Rectal smooth muscle tissue (tissue), 1 donor: Measurements from ENCODE around the gene NKD2.

Experiments
- H3K27ac ChIP-seq: one replicate; pipeline ENCODE4 v1.7.0; 2013; ENCODE audit warnings: low read depth, low read length, inconsistent platforms
- H3K27me3 ChIP-seq: one replicate; pipeline ENCODE4 v1.7.0; 2013; ENCODE audit warnings: low read length; ENCODE audit not compliant: control insufficient read depth, insufficient read depth
- H3K36me3 ChIP-seq: one replicate; pipeline ENCODE4 v1.7.0; 2013; ENCODE audit warnings: low read length; ENCODE audit not compliant: control insufficient read depth, insufficient read depth
- H3K4me1 ChIP-seq: one replicate; pipeline ENCODE4 v1.7.0; 2013; ENCODE audit warnings: low read length; ENCODE audit not compliant: control insufficient read depth, insufficient read depth
- H3K4me3 ChIP-seq: one replicate; pipeline ENCODE4 v1.7.0; 2013; ENCODE audit warnings: low read length
- H3K9ac ChIP-seq: one replicate; pipeline ENCODE4 v1.7.0; 2013; ENCODE audit warnings: low read length

Gene NKD2

GRCh38 chr5:1065891-1066650, 57.5 kb downstream of the NKD2 start:
- no peaks in the 10 kb centered on the region for H3K4me1 ChIP-seq
- H3K36me3 ChIP-seq, result peaks cover 23% of the 10 kb centered on the region
- H3K4me3 ChIP-seq, result no peak overlapping the region
- H3K27me3 ChIP-seq, result no peaks in the 10 kb centered on the region
- H3K27ac ChIP-seq, result no peak overlapping the region
- no peak overlapping the region for H3K9ac ChIP-seq

DNA sequence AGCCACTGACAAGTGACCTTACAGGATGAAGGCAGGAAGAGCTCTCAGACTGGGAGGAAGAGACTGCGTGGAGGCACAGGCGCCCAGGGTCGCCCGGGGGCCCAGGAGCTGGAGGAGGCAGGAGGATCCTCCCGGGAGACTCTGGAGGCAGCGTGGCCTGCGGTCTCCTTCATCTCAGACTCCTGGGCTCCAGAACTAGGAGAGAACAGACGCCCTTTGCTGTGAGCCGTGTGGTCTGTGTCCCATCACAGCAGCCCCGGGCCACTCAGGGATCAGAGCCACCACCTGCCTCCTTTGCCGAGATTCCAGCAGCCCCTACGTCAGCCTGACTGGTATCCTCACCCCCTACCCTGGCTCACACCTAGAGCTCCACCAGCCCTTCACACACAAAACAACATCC, 58.1 kb downstream of the NKD2 start:
- H3K4me3 ChIP-seq, result no peak overlapping the region
- H3K36me3 ChIP-seq, result peaks cover 23% of the 10 kb centered on the region
- H3K27me3 ChIP-seq, result no peaks in the 10 kb centered on the region
- no peak overlapping the region for H3K9ac ChIP-seq
- H3K4me1 ChIP-seq, result no peaks in the 10 kb centered on the region
- H3K27ac ChIP-seq, result no peak overlapping the region

GRCh38 chr5:1067141-1068121, 58.8 kb downstream of the NKD2 start:
- Histone ChIP-seq H3K4me3 (no peak overlapping the region), H3K9ac (no peak overlapping the region), H3K4me1 (no peaks in the 10 kb centered on the region), H3K36me3 (peaks cover 23% of the 10 kb centered on the region), H3K27me3 (no peaks in the 10 kb centered on the region), H3K27ac (no peak overlapping the region)

- Histone ChIP-seq H3K36me3 (peaks cover 26% of the 10 kb centered on the region), H3K4me3 (no peak overlapping the region), H3K27ac (no peak overlapping the region)
These were observed 59.7 kb downstream of the NKD2 start for GRCh38 chr5:1068204-1068894.

GRCh38 chr5:1068895-1069719, 60.5 kb downstream of the NKD2 start:
- no peaks in the 10 kb centered on the region for H3K4me1 ChIP-seq
- no peak overlapping the region for H3K27ac ChIP-seq
- H3K27me3 ChIP-seq, result no peaks in the 10 kb centered on the region
- H3K9ac ChIP-seq, result no peak overlapping the region
- H3K4me3 ChIP-seq, result no peak overlapping the region
- H3K36me3 ChIP-seq, result peaks cover 31% of the 10 kb centered on the region

More at GRCh38 chr5:1068204-1068894, 59.7 kb downstream of the NKD2 start:
- Histone ChIP-seq H3K9ac (no peak overlapping the region), H3K4me1 (no peaks in the 10 kb centered on the region), H3K27me3 (no peaks in the 10 kb centered on the region)

DNA sequence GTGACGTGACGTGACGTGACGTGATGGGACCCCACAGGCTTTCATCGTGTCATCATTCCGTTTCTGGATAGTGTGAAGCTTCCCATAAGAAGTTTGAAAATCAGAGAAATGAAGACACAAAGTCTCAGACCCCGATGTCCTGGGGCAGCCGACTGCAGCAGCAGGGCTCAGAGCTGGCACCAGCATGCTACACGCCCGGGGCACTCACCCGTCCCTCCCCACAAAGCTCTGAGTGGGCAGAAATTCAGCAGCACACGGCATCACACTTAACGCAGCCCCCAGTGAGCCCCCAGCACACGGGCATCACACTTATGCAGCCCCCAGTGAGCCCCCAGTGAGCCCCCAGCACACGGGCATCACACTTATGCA, 61.1 kb downstream of the NKD2 start:
- Histone ChIP-seq H3K4me3 (no peak overlapping the region), H3K9ac (no peak overlapping the region), H3K27me3 (no peaks in the 10 kb centered on the region), H3K4me1 (no peaks in the 10 kb centered on the region), H3K36me3 (peaks cover 32% of the 10 kb centered on the region), H3K27ac (no peak overlapping the region)

DNA sequence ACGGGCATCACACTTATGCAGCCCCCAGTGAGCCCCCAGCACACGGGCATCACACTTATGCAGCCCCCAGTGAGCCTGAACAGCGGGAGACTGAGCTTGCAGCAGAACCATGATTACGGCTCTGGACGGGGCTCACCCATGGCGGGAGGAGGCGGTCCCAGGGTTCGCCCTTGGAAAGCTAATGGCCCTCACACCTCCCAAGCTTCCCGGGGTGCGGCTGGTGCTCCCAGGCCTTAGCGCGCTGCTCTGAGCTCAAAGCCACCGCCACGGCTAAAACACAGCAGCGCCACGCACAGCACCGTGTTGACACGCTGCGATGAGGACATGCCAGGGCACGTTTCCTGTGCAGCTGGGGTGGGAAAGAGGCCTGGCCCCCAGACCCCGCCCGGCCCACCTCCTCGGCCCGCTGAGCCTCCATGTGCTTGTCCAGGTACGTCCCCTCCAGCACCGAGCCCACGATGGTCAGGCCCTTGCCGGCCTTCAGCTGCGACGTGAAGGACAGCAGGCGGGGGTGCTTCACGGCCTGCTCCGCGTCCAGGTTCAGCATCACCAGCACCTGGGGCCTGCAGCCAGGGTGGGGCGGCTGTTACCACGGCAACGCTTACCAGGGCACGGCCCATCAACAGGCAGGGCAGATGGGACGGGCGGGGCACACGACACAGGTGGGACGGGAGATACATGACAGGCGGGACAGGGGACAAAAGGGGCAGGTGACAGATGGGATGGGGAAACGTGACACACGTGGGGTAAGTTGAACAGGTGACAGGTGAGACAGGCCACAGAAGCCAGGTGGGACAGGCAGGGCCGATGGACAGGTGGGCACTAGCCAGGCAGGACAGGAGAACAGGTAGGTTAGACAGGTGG, 64.9 kb downstream of the NKD2 start:
- Histone ChIP-seq H3K4me1 (no peaks in the 10 kb centered on the region), H3K9ac (no peak overlapping the region), H3K27ac (no peak overlapping the region), H3K27me3 (no peaks in the 10 kb centered on the region), H3K36me3 (peaks cover 31% of the 10 kb centered on the region), H3K4me3 (no peak overlapping the region)

DNA sequence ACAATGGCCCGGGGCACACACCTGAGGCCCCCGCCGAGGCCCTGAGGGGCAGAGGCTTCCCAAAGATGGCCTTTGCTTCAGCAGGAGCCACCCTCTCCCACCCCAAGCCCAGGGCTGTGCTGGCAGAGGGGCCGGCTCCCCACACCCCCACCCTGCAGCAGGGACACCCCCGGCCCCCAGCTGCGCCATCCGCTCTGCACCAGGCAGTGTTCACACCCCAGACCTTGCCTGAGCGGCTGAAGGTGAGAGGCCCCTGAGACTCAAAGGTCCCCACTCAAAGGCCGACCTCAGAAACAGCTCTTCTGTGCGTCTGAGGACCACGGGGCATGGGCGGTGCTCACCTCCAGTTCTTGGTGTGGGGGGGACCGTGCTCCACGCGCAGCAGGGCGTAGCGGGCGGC, 65.6 kb downstream of the NKD2 start:
- H3K36me3 ChIP-seq, result peaks cover 30% of the 10 kb centered on the region
- no peak overlapping the region for H3K9ac ChIP-seq
- H3K4me1 ChIP-seq, result no peaks in the 10 kb centered on the region
- no peaks in the 10 kb centered on the region for H3K27me3 ChIP-seq
- H3K27ac ChIP-seq, result no peak overlapping the region
- H3K4me3 ChIP-seq, result no peak overlapping the region

DNA sequence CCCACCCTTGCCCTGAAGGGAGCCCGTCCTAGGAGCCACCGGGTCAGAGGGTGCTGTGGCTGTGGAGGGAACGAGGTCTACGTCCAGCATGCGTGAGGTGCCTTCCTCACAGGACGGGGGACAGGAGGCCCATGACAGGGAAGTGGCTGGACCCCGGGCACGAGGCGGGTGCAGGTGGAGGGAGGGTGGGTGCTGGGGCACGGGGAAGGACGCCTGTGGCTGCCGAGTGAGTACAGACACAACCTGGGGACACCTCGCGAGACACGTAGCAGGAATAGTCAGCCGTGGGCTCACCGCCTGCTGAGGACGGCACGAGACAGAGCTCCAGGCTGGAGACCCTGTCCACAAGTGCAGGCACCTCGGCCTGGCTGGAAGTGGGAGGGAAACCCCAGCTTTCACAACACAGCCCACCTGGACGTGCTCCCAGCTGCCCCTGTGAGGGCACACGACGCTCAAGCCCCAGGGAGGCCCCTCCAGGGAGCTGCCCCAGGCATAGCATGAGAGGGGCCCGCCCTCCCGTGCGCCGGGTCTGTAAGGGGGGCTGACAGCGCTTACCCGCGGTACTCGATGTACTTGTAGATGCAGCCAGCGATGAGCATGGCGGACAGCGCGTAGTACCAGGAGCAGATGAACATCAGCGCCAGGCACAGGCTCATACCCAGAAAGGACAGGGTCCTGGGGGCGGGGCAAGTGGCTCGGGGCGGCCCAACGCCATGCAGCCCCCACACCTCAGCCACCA, 66.4 kb downstream of the NKD2 start:
- Histone ChIP-seq H3K27ac (no peak overlapping the region), H3K36me3 (peaks cover 28% of the 10 kb centered on the region), H3K9ac (no peak overlapping the region), H3K4me1 (no peaks in the 10 kb centered on the region), H3K27me3 (no peaks in the 10 kb centered on the region), H3K4me3 (no peak overlapping the region)

- H3K27me3 ChIP-seq, result no peaks in the 10 kb centered on the region
- no peak overlapping the region for H3K9ac ChIP-seq
- H3K36me3 ChIP-seq, result peaks cover 31% of the 10 kb centered on the region
- no peaks in the 10 kb centered on the region for H3K4me1 ChIP-seq
- H3K4me3 ChIP-seq, result no peak overlapping the region
- H3K27ac ChIP-seq, result no peak overlapping the region
These were observed 66.9 kb downstream of the NKD2 start for GRCh38 chr5:1075555-1075881.

- Histone ChIP-seq H3K4me3 (no peak overlapping the region), H3K27me3 (no peaks in the 10 kb centered on the region), H3K27ac (no peak overlapping the region), H3K9ac (no peak overlapping the region), H3K4me1 (no peaks in the 10 kb centered on the region), H3K36me3 (peaks cover 35% of the 10 kb centered on the region)
These were observed 67.3 kb downstream of the NKD2 start for GRCh38 chr5:1075931-1076330.
